ENCODE results near the gene P3H4. TPM values are rescaled to one million over a fixed set of nuclear protein-coding genes. Genes with fewer than 3 reads are reported as not detected.

P3H4 gene
- total and polyA plus RNA-seq, 2 of the 4 experiments (the other 2 are of a cell fraction): 21.5 to 66.7 TPM

- Histone ChIP-seq H2AK5ac (ENCODE audit: low read depth, low read length) (no peak overlapping the region), H3K9me1 (ENCODE audit: insufficient read depth, low read length) (peaks cover 11% of the 10 kb centered on the region), H3K9me3 (ENCODE audit: control insufficient read depth, insufficient read depth, low read length) (no peaks in the 10 kb centered on the region), H3K18ac (ENCODE audit: low read depth, low read length) (no peak overlapping the region), H3K79me1 (ENCODE audit: low read depth in 1 of 2, low read length in 2 of 2) (peaks cover 6 to 66% of the 10 kb centered on the region in 2 experiments; a peak in 3 of 4 replicates), H2BK5ac (ENCODE audit: low read depth, low read length, poor library complexity, severe bottlenecking) (no peak overlapping the region), H3K14ac (replicated peaks; ENCODE audit: low read depth, low read length) (no peak overlapping the region; the same call in 1 of the 2 replicates), H2BK20ac (ENCODE audit: low read depth, low read length) (no peak overlapping the region), H2BK120ac (ENCODE audit: low read depth, low read length) (no peak overlapping the region; the same call in 1 of the 2 replicates), H4K5ac (ENCODE audit: low read depth, low read length) (no peak overlapping the region), H3K36me3 (ENCODE audit: control insufficient read depth, insufficient read depth, low read length) (0 out of 2 replicates have a peak, but pooled peaks cover 2% of the 10 kb centered on the region), H2AK9ac (replicated peaks; ENCODE audit: low read depth, low read length, poor library complexity) (no peak overlapping the region), H2AFZ (replicated peaks; ENCODE audit: low read length, poor library complexity) (no peak overlapping the region), H3K27me3 (ENCODE audit: control insufficient read depth, insufficient read depth, low read length) (no peaks in the 10 kb centered on the region), H3K4ac (ENCODE audit: low read depth, low read length) (no peak overlapping the region; the same call in 1 of the 2 replicates), H4K91ac (ENCODE audit: insufficient read depth, low read depth, low read length) (no peak overlapping the region), H3K4me2 (ENCODE audit: low read depth, low read length) (no peak overlapping the region; the same call in 1 of the 2 replicates), H2BK15ac (ENCODE audit: low read depth, low read length) (no peak overlapping the region), H4K8ac (ENCODE audit: low read depth in 2 of 2, low read length in 2 of 2) (no peak overlapping the region; a peak in 1 of 4 replicates), H3K27ac (ENCODE audit: insufficient read depth, low read length) (0 out of 2 replicates have a peak overlapping the region, but pooled peaks have one; percentile 2), H3K4me3 (ENCODE audit: insufficient read depth, low read depth, low read length) (no peak overlapping the region), H3K4me1 (ENCODE audit: control insufficient read depth, insufficient read depth, low read length) (peaks cover 30% of the 10 kb centered on the region), H3K9ac (ENCODE audit: low read depth, low read length) (no peak overlapping the region), H3K56ac (ENCODE audit: extremely low read depth, insufficient read depth, low read length) (no peak overlapping the region), H4K20me1 (ENCODE audit: insufficient read depth, low read length) (peaks cover 30% of the 10 kb centered on the region), H3K23ac (ENCODE audit: low read depth, low read length) (no peak overlapping the region)
- dilution Hi-C loops (cut with HindIII; ENCODE audit: low sequenced_read_pairs, unreplicated experiment): no loop called here
- no TSS peak for BruUV-seq (replicated peaks)
- ATAC-seq (ENCODE audit: low read depth) (no peak), DNase-seq (no peak)
- no peak for TF ChIP-seq RAD21 (IDR thresholded peaks at IDR 0.05; ENCODE audit: low read length)
- TF ChIP-seq FOS (IDR thresholded peaks at IDR 0.05; ENCODE audit: low read depth, low read length): no peak
- ChIA-PET CTCF (no interaction called here), POLR2A (ENCODE audit: unreplicated experiment) (interaction anchor here (1.3 kb wide), 1 partner anchor 35 kb away, joined by 3 read pairs; no protein-coding TSS in a partner anchor)
- intact Hi-C loops (cut with micrococcal nuclease): no loop called here
- WGBS, 2 experiments (ENCODE audit: extremely low coverage in 2 of 2, insufficient read length in 1 of 2): 91% methylated on average over 6 of the region's 13 CpGs; no CpG with 5 or more reads in 1 of the 2 experiments
- in situ Hi-C loops (cut with MboI; ENCODE audit: low sequenced_read_pairs): no loop called here
Observed at GRCh38 chr17:41781404-41782110, 30.2 kb downstream of the P3H4 start.

Data from IMR-90 (cell line).